ENCODE data around the gene FYTTD1. TPM values are rescaled to one million over a fixed set of nuclear protein-coding genes. Genes with fewer than 3 reads are reported as not detected.

The FYTTD1 gene
- total RNA-seq, 1 donor from 2014 or later: 51.6 TPM

DNA sequence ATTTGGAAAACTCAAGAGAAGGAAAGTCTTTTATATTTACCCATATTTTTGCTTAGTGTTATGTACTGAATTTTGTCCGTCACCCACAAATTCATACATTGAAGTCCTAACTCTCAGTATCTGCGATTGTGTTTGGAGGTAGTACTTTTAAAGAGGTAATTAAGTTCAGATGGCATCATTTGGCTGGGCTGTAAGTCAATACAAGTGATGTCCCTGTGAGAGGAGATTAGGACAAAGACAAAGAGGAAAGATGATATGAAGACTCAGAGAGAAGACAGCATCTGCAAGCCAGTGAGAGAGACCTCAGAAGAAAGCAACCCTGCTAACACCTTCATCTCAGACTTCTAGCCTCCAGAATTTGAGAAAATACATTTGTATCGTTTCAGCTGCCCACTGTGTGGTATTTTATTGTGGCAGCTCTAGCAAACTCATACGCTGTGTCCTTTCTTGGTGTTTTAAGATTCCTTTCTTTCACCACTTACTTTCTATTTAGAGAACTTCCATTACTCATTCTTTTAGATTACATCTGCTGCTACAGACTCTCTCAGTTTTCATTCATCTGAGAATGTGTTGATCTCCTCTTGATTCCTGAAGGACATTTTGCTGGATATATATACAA lies 58.4 kb downstream of the FYTTD1 start:
- peak overlapping the region; percentile 4 for H3K27ac Mint-ChIP-seq (ENCODE audit: unreplicated experiment)

GRCh38 chr3:197809356-197810020 lies 59.8 kb downstream of the FYTTD1 start:
- H3K27me3 Mint-ChIP-seq (ENCODE audit: unreplicated experiment): no peaks in the 10 kb centered on the region

More for the DNA sequence above, 58.4 kb downstream of the FYTTD1 start:
- H3K4me3 Mint-ChIP-seq (ENCODE audit: unreplicated experiment): no peak overlapping the region
- no peaks in the 10 kb centered on the region for H3K36me3 Mint-ChIP-seq (ENCODE audit: unreplicated experiment)
- H3K9me3 Mint-ChIP-seq (ENCODE audit: unreplicated experiment): no peaks in the 10 kb centered on the region
- no peak for DNase-seq
- no peaks in the 10 kb centered on the region for H3K27me3 Mint-ChIP-seq (ENCODE audit: unreplicated experiment)
- TF ChIP-seq, protein P1, sequence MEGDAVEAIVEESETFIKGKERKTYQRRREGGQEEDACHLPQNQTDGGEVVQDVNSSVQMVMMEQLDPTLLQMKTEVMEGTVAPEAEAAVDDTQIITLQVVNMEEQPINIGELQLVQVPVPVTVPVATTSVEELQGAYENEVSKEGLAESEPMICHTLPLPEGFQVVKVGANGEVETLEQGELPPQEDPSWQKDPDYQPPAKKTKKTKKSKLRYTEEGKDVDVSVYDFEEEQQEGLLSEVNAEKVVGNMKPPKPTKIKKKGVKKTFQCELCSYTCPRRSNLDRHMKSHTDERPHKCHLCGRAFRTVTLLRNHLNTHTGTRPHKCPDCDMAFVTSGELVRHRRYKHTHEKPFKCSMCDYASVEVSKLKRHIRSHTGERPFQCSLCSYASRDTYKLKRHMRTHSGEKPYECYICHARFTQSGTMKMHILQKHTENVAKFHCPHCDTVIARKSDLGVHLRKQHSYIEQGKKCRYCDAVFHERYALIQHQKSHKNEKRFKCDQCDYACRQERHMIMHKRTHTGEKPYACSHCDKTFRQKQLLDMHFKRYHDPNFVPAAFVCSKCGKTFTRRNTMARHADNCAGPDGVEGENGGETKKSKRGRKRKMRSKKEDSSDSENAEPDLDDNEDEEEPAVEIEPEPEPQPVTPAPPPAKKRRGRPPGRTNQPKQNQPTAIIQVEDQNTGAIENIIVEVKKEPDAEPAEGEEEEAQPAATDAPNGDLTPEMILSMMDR (IDR thresholded peaks at IDR 0.05; ENCODE audit: partially characterized antibody, unreplicated experiment): no peak
- peaks cover 8% of the 10 kb centered on the region for H3K4me1 Mint-ChIP-seq (ENCODE audit: low read depth, unreplicated experiment)

GRCh38 chr3:197810901-197811300 lies 61.2 kb downstream of the FYTTD1 start:
- Mint-ChIP-seq H3K27me3 (ENCODE audit: unreplicated experiment) (no peaks in the 10 kb centered on the region), H3K4me3 (ENCODE audit: unreplicated experiment) (no peak overlapping the region), H3K36me3 (ENCODE audit: unreplicated experiment) (peaks cover 8% of the 10 kb centered on the region), H3K4me1 (ENCODE audit: low read depth, unreplicated experiment) (peaks cover 8% of the 10 kb centered on the region), H3K27ac (ENCODE audit: unreplicated experiment) (no peak overlapping the region), H3K9me3 (ENCODE audit: unreplicated experiment) (peaks cover 2% of the 10 kb centered on the region)
- no peak for DNase-seq
- TF ChIP-seq, protein P1 (IDR thresholded peaks at IDR 0.05; ENCODE audit: partially characterized antibody, unreplicated experiment): no peak

More at GRCh38 chr3:197809356-197810020, 59.8 kb downstream of the FYTTD1 start:
- Mint-ChIP-seq H3K9me3 (ENCODE audit: unreplicated experiment) (peaks cover 2% of the 10 kb centered on the region), H3K27ac (ENCODE audit: unreplicated experiment) (peak overlapping the region; percentile 7), H3K4me1 (ENCODE audit: low read depth, unreplicated experiment) (peaks cover 8% of the 10 kb centered on the region), H3K4me3 (ENCODE audit: unreplicated experiment) (no peak overlapping the region), H3K36me3 (ENCODE audit: unreplicated experiment) (peaks cover 8% of the 10 kb centered on the region)
- DNase-seq: no peak
- TF ChIP-seq, protein P1 (IDR thresholded peaks at IDR 0.05; ENCODE audit: partially characterized antibody, unreplicated experiment): no peak

- peaks cover 2% of the 10 kb centered on the region for H3K9me3 Mint-ChIP-seq (ENCODE audit: unreplicated experiment)
- no peaks in the 10 kb centered on the region for H3K27me3 Mint-ChIP-seq (ENCODE audit: unreplicated experiment)
- no peak for DNase-seq
- H3K36me3 Mint-ChIP-seq (ENCODE audit: unreplicated experiment): peaks cover 8% of the 10 kb centered on the region
- no peak overlapping the region for H3K4me3 Mint-ChIP-seq (ENCODE audit: unreplicated experiment)
- TF ChIP-seq, protein P1 (IDR thresholded peaks at IDR 0.05; ENCODE audit: partially characterized antibody, unreplicated experiment): no peak
- H3K27ac Mint-ChIP-seq (ENCODE audit: unreplicated experiment): peak overlapping the region; percentile 21
- H3K4me1 Mint-ChIP-seq (ENCODE audit: low read depth, unreplicated experiment): peaks cover 8% of the 10 kb centered on the region
Measured at GRCh38 chr3:197811343-197811742, 61.7 kb downstream of the FYTTD1 start.

DNA sequence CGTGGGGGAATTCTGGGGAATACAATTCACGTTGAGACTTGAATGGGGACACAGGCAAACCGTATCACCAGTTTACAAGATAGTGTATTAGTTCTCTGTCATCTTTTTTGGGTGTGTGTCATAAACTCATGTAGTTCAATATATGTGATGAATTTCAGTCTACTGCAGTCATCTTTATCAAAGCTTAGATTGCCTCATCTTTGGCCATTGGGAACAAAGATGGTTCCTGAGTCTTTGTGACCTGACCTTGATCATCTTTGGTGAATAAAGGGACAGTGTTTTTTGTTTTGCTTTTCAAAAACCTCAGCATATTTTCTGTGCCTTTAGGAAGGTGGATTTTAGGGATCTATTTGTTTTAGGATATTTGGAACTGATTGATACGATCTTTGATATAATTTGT lies 64.7 kb downstream of the FYTTD1 start:
- no peak overlapping the region for H3K27ac Mint-ChIP-seq (ENCODE audit: unreplicated experiment)
- no peak for DNase-seq
- H3K9me3 Mint-ChIP-seq (ENCODE audit: unreplicated experiment): peaks cover 2% of the 10 kb centered on the region
- H3K4me3 Mint-ChIP-seq (ENCODE audit: unreplicated experiment): no peak overlapping the region
- H3K27me3 Mint-ChIP-seq (ENCODE audit: unreplicated experiment): no peaks in the 10 kb centered on the region
- H3K36me3 Mint-ChIP-seq (ENCODE audit: unreplicated experiment): peaks cover 8% of the 10 kb centered on the region
- TF ChIP-seq, protein P1 (IDR thresholded peaks at IDR 0.05; ENCODE audit: partially characterized antibody, unreplicated experiment): no peak
- H3K4me1 Mint-ChIP-seq (ENCODE audit: low read depth, unreplicated experiment): peaks cover 6% of the 10 kb centered on the region

Data from glutamatergic neuron (in vitro differentiated cells).